CD4-positive, alpha-beta T cell treated with Interleukin-10 for 1 hour (primary cell): Measurements from ENCODE around the gene TUBB8.
A peak's percentile ranks its signal among the peaks of the same experiment; 100 is the strongest.
"Not testable (repeated sequence)": the region's sequence is repeated elsewhere in the genome, so short reads cannot be mapped to it uniquely, and the experiment has no call there.

Experiments used
- DNase-seq: peaks from one replicate; pipeline ENCODE4 v3.0.0-alpha.2; 2020

TUBB8 gene

DNA sequence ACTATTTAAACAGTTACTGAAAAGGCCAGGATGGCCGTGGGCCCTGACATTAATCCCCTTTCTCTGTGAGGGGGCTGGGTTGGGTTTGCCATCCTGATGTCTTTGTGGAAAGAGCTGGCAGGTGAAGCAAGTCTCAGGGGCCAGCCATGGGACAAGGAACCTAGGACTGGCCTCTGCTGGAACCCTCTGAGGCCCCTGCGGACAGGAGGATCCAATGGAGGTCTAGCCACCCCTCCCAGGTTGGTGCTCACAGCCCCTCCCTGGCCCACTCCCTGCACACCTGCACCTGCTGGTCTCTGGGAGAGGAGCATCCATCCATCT lies 35.8 kb downstream of the TUBB8 start:
- not testable (repeated sequence) for DNase-seq

DNA sequence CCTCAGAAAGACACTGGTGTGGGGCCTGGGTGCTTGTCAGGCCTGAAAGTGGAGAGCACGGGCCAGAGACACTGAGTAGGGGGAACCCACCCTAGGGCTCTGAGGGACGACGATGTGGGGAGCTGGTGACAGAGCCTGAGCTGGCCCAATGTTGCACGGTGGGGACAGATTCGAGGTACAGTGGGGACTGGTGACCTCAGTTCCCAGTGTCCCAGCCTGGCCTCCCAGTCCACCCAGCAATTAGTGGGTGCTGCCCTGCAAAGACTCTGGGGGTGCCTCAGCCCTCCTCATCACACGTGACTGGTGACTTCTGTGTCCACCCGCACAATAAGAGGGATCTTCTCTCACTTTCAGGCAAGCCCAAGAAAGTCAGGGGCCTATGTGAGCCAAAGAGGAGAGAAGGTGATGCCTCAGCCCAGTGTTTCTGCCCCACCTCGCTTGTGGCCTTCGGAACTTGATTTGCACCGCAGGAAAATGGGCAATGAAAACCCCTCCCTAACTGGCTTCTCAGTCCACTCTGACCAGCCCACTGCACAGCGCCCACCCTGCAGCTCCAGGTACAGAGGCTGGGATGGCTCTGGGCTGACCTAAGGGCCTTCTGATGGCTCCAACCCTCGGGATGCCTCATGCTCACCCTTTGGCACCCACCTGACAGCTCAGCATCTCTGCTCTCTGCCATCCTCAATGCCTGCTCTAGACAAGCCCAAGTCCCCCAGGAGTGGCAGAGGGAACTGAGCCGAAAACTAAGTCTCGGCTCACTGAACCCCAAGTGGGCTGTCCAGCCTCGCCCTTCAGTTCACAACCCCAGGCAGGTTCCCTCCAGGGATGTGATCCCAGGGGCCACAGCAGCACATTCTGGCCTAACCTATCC lies 36.4 kb downstream of the TUBB8 start:
- DNase-seq: not testable (repeated sequence)

DNA sequence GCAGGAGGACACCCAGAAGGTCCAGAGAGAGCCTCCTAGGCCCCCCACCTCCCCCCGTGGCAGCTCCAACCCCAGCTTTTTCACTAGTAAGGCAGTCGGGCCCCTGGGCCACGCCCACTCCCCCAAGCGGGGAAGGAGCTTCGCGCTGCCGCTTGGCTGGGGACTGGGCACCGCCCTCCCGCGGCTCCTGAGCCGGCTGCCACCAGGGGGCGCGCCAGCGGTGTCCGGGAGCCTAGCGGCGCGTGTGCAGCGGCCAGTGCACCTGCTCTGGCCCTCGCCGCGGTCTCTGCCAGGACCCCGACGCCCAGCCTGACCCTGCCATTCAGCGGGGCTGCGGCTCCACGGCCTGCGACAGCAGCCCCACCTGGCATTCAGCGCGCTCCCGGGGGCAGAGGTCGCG lies 37.8 kb downstream of the TUBB8 start:
- DNase-seq: not testable (repeated sequence)

- DNase-seq: peak; percentile 31
Measured at GRCh38 chr10:10261-10971, 38.7 kb downstream of the TUBB8 start.
